MM.1S (cell line): ENCODE data around the gene DTL.

Experiments used
- DNase-seq: peaks from one replicate; pipeline ENCODE4 v3.0.0-alpha.2; 2015
- H2AFZ ChIP-seq: fragments of 300-600 bp; sonication (generic); 2 replicates; pipeline ENCODE4 v1.6.0; 2016; ENCODE audit warnings: antibody characterized with exemption, low read length
- H3F3A ChIP-seq: fragments of 300-600 bp; sonication (generic); 2 replicates; pipeline ENCODE4 v1.6.1; 2016; ENCODE audit warnings: mild to moderate bottlenecking, antibody characterized with exemption, low read length, moderate library complexity, mixed read lengths; ENCODE audit not compliant: insufficient read depth
- H3K27ac ChIP-seq: fragments of 300-600 bp; sonication (generic); 2 replicates; pipeline ENCODE4 v1.5.1; 2016; ENCODE audit warnings: mild to moderate bottlenecking, low read length
- H3K27me3 ChIP-seq: fragments of 300-600 bp; sonication (generic); replicated peaks from 2 replicates; pipeline ENCODE4 v1.6.0; 2016; ENCODE audit warnings: low read length; ENCODE audit not compliant: insufficient read depth
- H3K36me3 ChIP-seq: fragments of 300-600 bp; sonication (generic); replicated peaks from 2 replicates; pipeline ENCODE4 v1.6.1; 2016; ENCODE audit warnings: mild to moderate bottlenecking, low read length, mixed read lengths; ENCODE audit not compliant: insufficient read depth
- H3K4me1 ChIP-seq: fragments of 300-600 bp; sonication (generic); 2 replicates; pipeline ENCODE4 v1.6.1; 2016; ENCODE audit warnings: low read length, mixed read lengths
- H3K4me2 ChIP-seq: fragments of 300-600 bp; sonication (generic); 2 replicates; pipeline ENCODE4 v1.6.0; 2016; ENCODE audit warnings: low read depth, low read length
- H3K4me3 ChIP-seq: fragments of 300-600 bp; sonication (generic); 2 replicates; pipeline ENCODE4 v1.5.1; 2016; ENCODE audit warnings: low read length, mixed read lengths
- H3K79me2 ChIP-seq: fragments of 300-600 bp; sonication (generic); 2 replicates; pipeline ENCODE4 v1.6.1; 2016; ENCODE audit warnings: mixed run types, low read length, mixed read lengths
- H3K9ac ChIP-seq: fragments of 300-600 bp; sonication (generic); 2 replicates; pipeline ENCODE4 v1.6.1; 2016; ENCODE audit warnings: low read length, mixed read lengths
- H3K9me2 ChIP-seq: fragments of 300-600 bp; sonication (generic); replicated peaks from 2 replicates; pipeline ENCODE4 v1.6.1; 2016; ENCODE audit warnings: mild to moderate bottlenecking, low read length, mixed read lengths; ENCODE audit not compliant: insufficient read depth
- H3K9me3 ChIP-seq: fragments of 300-600 bp; sonication (generic); replicated peaks from 2 replicates; pipeline ENCODE4 v1.6.1; 2016; ENCODE audit warnings: mild to moderate bottlenecking, low read length, mixed read lengths; ENCODE audit not compliant: insufficient read depth
- H4K20me1 ChIP-seq: fragments of 300-600 bp; sonication (generic); 2 replicates; pipeline ENCODE4 v1.6.1; 2016; ENCODE audit warnings: mild to moderate bottlenecking, low read length, moderate library complexity, mixed read lengths; ENCODE audit not compliant: insufficient read depth
- CTCF ChIP-seq: fragments of 300-600 bp; sonication (generic); IDR thresholded peaks from 2 replicates; pipeline ENCODE4 v1.5.1; 2016; ENCODE audit warnings: antibody characterized with exemption, low read length, mixed read lengths
- EZH2 ChIP-seq: fragments of 300-600 bp; sonication (generic); optimal IDR thresholded peaks from 2 replicates; pipeline ENCODE3; 2017; ENCODE audit warnings: low read depth, mild to moderate bottlenecking, antibody characterized with exemption, low read length, mixed read lengths
- EZH2phosphoT487 ChIP-seq: fragments of 300-600 bp; sonication (generic); IDR thresholded peaks from 2 replicates; pipeline ENCODE4 v1.6.1; 2018; ENCODE audit warnings: antibody characterized with exemption, low read length

Gene DTL

GRCh38 chr1:212108187-212108586, 72.6 kb downstream of the DTL start:
- H3K9me2 ChIP-seq: no peaks in the 10 kb centered on the region
- H2AFZ ChIP-seq: no peak overlapping the region
- H3K9ac ChIP-seq: no peak overlapping the region
- no peak overlapping the region for H3K27ac ChIP-seq
- no peaks in the 10 kb centered on the region for H3K36me3 ChIP-seq
- H3K79me2 ChIP-seq: no peaks in the 10 kb centered on the region; the same call in 1 of the 2 replicates
- H3K27me3 ChIP-seq: no peaks in the 10 kb centered on the region
- H3K9me3 ChIP-seq: no peaks in the 10 kb centered on the region
- no peak overlapping the region for H3K4me3 ChIP-seq
- no peak overlapping the region for H3K4me2 ChIP-seq
- no peak for DNase-seq
- H3K4me1 ChIP-seq: 0 out of 2 replicates have a peak, but pooled peaks cover 4% of the 10 kb centered on the region
- H4K20me1 ChIP-seq: no peaks in the 10 kb centered on the region; the same call in 1 of the 2 replicates
- no peaks in the 10 kb centered on the region for H3F3A ChIP-seq
- TF ChIP-seq EZH2: no peak
- TF ChIP-seq EZH2phosphoT487: no peak
- TF ChIP-seq CTCF: no peak

- Histone ChIP-seq H3K4me3 (no peak overlapping the region), H3K4me1 (0 out of 2 replicates have a peak, but pooled peaks cover 4% of the 10 kb centered on the region), H3F3A (no peaks in the 10 kb centered on the region), H3K79me2 (no peaks in the 10 kb centered on the region), H3K36me3 (no peaks in the 10 kb centered on the region), H3K9me3 (no peaks in the 10 kb centered on the region), H3K9me2 (no peaks in the 10 kb centered on the region), H4K20me1 (no peaks in the 10 kb centered on the region), H3K9ac (no peak overlapping the region), H3K27me3 (no peaks in the 10 kb centered on the region), H3K4me2 (no peak overlapping the region), H2AFZ (no peak overlapping the region), H3K27ac (no peak overlapping the region)
- no peak for DNase-seq
- TF ChIP-seq EZH2 (no peak), EZH2phosphoT487 (no peak), CTCF (no peak)
Observed at GRCh38 chr1:212108981-212109380, 73.4 kb downstream of the DTL start.

- no peak for DNase-seq
- Histone ChIP-seq H3K4me1 (0 out of 2 replicates have a peak, but pooled peaks cover 4% of the 10 kb centered on the region), H3K27ac (no peak overlapping the region), H2AFZ (no peak overlapping the region), H3K9me3 (no peaks in the 10 kb centered on the region), H3K36me3 (no peaks in the 10 kb centered on the region), H3K4me3 (no peak overlapping the region), H3K79me2 (no peaks in the 10 kb centered on the region), H3K9me2 (no peaks in the 10 kb centered on the region), H3K27me3 (no peaks in the 10 kb centered on the region), H3K9ac (no peak overlapping the region), H3K4me2 (no peak overlapping the region), H4K20me1 (no peaks in the 10 kb centered on the region), H3F3A (no peaks in the 10 kb centered on the region)
- TF ChIP-seq EZH2phosphoT487 (no peak), CTCF (no peak), EZH2 (no peak)
Observed at GRCh38 chr1:212109728-212110127, 74.2 kb downstream of the DTL start.
